Measurements from ENCODE around the gene RASAL2. TPM values are rescaled to one million over a fixed set of nuclear protein-coding genes. Genes with fewer than 3 reads are reported as not detected.

RASAL2 gene
- total RNA-seq, 4 donors from 2014 or later: 17.0 to 27.4 (median 20.2) TPM

- TF ChIP-seq EP300 (IDR thresholded peaks at IDR 0.05) (no peak), CTCF (IDR thresholded peaks at IDR 0.05) (no peak), POLR2AphosphoS5 (IDR thresholded peaks at IDR 0.05) (no peak), POLR2A (IDR thresholded peaks at IDR 0.05) (no peak)
- H3K9me3 ChIP-seq: no peaks in the 10 kb centered on the region
- H3K4me1 ChIP-seq: no peaks in the 10 kb centered on the region
- no peaks in the 10 kb centered on the region for H3K36me3 ChIP-seq
- H3K4me3 ChIP-seq: no peak overlapping the region
- H3K27ac ChIP-seq: no peak overlapping the region
- H3K27me3 ChIP-seq: no peaks in the 10 kb centered on the region
- ATAC-seq: no peak
- 70 to 81% methylated on average over 2 to 8 of the region's 10 CpGs for WGBS, 2 donors (ENCODE audit: low coverage in 1 of 2)
Measured at GRCh38 chr1:178180405-178180804, 86.5 kb downstream of the RASAL2 start.

- no peak for ATAC-seq
- Histone ChIP-seq H3K9me3 (no peaks in the 10 kb centered on the region), H3K4me3 (no peak overlapping the region), H3K27ac (no peak overlapping the region), H3K27me3 (no peaks in the 10 kb centered on the region), H3K36me3 (no peaks in the 10 kb centered on the region), H3K4me1 (no peaks in the 10 kb centered on the region)
- TF ChIP-seq CTCF (IDR thresholded peaks at IDR 0.05) (no peak), POLR2A (IDR thresholded peaks at IDR 0.05) (no peak), POLR2AphosphoS5 (IDR thresholded peaks at IDR 0.05) (no peak), EP300 (IDR thresholded peaks at IDR 0.05) (no peak)
Measured at GRCh38 chr1:178183796-178184195, 89.9 kb downstream of the RASAL2 start.

- Histone ChIP-seq H3K36me3 (no peaks in the 10 kb centered on the region), H3K4me1 (no peaks in the 10 kb centered on the region), H3K27me3 (no peaks in the 10 kb centered on the region), H3K27ac (no peak overlapping the region), H3K4me3 (no peak overlapping the region), H3K9me3 (no peaks in the 10 kb centered on the region)
- 69 to 82% methylated on average over 3 of the region's 3 CpGs for WGBS, 2 donors (ENCODE audit: low coverage in 1 of 2)
- ATAC-seq: no peak
- no peak for TF ChIP-seq POLR2A (IDR thresholded peaks at IDR 0.05)
- TF ChIP-seq POLR2AphosphoS5 (IDR thresholded peaks at IDR 0.05): no peak
- TF ChIP-seq CTCF (IDR thresholded peaks at IDR 0.05): no peak
- TF ChIP-seq EP300 (IDR thresholded peaks at IDR 0.05): no peak
Measured at GRCh38 chr1:178188306-178188705, 94.4 kb downstream of the RASAL2 start.

- no peak for ATAC-seq
- Histone ChIP-seq H3K4me3 (no peak overlapping the region), H3K27me3 (no peaks in the 10 kb centered on the region), H3K27ac (no peak overlapping the region), H3K36me3 (no peaks in the 10 kb centered on the region), H3K9me3 (no peaks in the 10 kb centered on the region), H3K4me1 (no peaks in the 10 kb centered on the region)
- WGBS, 2 donors (ENCODE audit: low coverage in 1 of 2): 54 to 69% methylated on average over 3 of the region's 3 CpGs
- TF ChIP-seq POLR2A (IDR thresholded peaks at IDR 0.05) (no peak), CTCF (IDR thresholded peaks at IDR 0.05) (peak in 1 of 4 experiments; percentile 47)
Measured at GRCh38 chr1:178189814-178190213, 95.9 kb downstream of the RASAL2 start.

GRCh38 chr1:178190881-178191280, 97.0 kb downstream of the RASAL2 start:
- no peaks in the 10 kb centered on the region for H3K36me3 ChIP-seq
- H3K27me3 ChIP-seq: no peaks in the 10 kb centered on the region
- H3K27ac ChIP-seq: no peak overlapping the region
- no peak for ATAC-seq
- H3K4me3 ChIP-seq: no peak overlapping the region
- 97 to 100% methylated on average over 2 of the region's 2 CpGs for WGBS, 2 donors (ENCODE audit: low coverage in 1 of 2)
- H3K4me1 ChIP-seq: no peaks in the 10 kb centered on the region
- TF ChIP-seq EP300 (IDR thresholded peaks at IDR 0.05) (no peak), POLR2AphosphoS5 (IDR thresholded peaks at IDR 0.05) (no peak), CTCF (IDR thresholded peaks at IDR 0.05) (no peak), POLR2A (IDR thresholded peaks at IDR 0.05) (no peak)
- H3K9me3 ChIP-seq: no peaks in the 10 kb centered on the region
